Loucy (cell line): ENCODE measurements around the gene PTCH1.

Experiments used
- H2AFZ ChIP-seq: fragments of 200-600 bp; sonication (generic); 2 replicates; pipeline ENCODE4 v1.6.0; 2016; ENCODE audit warnings: antibody characterized with exemption, mild to moderate bottlenecking, low read length, moderate library complexity
- H3F3A ChIP-seq: fragments of 200-600 bp; 2 replicates; pipeline ENCODE4 v1.6.0; 2016; ENCODE audit warnings: antibody characterized with exemption, low read depth, mild to moderate bottlenecking
- H3K27me3 ChIP-seq: fragments of 200-600 bp; sonication (generic); 2 replicates; pipeline ENCODE4 v1.6.1; 2014; ENCODE audit warnings: low read length, mild to moderate bottlenecking; ENCODE audit not compliant: insufficient read depth, poor library complexity, severe bottlenecking
- H3K36me3 ChIP-seq: fragments of 200-600 bp; sonication (generic); 2 replicates; pipeline ENCODE4 v1.6.1; 2016; ENCODE audit warnings: low read length; ENCODE audit not compliant: insufficient read depth
- H3K4me1 ChIP-seq: fragments of 200-600 bp; sonication (generic); 2 replicates; pipeline ENCODE4 v1.5.1; 2014; ENCODE audit warnings: low read length, mild to moderate bottlenecking; ENCODE audit not compliant: insufficient read depth, poor library complexity, severe bottlenecking
- H3K4me2 ChIP-seq: fragments of 200-600 bp; sonication (generic); 2 replicates; pipeline ENCODE4 v1.6.0; 2014; ENCODE audit warnings: antibody characterized with exemption, low read length, low read depth, mild to moderate bottlenecking; ENCODE audit not compliant: poor library complexity, severe bottlenecking
- H3K4me3 ChIP-seq: fragments of 200-600 bp; sonication (generic); 2 replicates; pipeline ENCODE4 v1.5.1; 2014; ENCODE audit warnings: low read length, mild to moderate bottlenecking, mixed read lengths; ENCODE audit not compliant: poor library complexity, severe bottlenecking
- H3K79me2 ChIP-seq: fragments of 200-600 bp; sonication (generic); 2 replicates; pipeline ENCODE4 v1.6.1; 2014; ENCODE audit warnings: low read length; ENCODE audit not compliant: insufficient read depth
- H3K9ac ChIP-seq: fragments of 200-600 bp; sonication (generic); 2 replicates; pipeline ENCODE4 v1.6.0; 2014; ENCODE audit warnings: mild to moderate bottlenecking, low read depth, low read length, moderate library complexity; ENCODE audit not compliant: poor library complexity, severe bottlenecking
- H3K9me2 ChIP-seq: fragments of 200-600 bp; sonication (generic); replicated peaks from 2 replicates; pipeline ENCODE4 v1.6.1; 2016; ENCODE audit warnings: low read depth, low read length, mixed read lengths
- H3K9me3 ChIP-seq: fragments of 200-600 bp; sonication (generic); 2 replicates; pipeline ENCODE4 v1.6.1; 2014; ENCODE audit warnings: mild to moderate bottlenecking, antibody characterized with exemption, low read length, low read depth; ENCODE audit not compliant: insufficient read depth
- H4K20me1 ChIP-seq: fragments of 200-600 bp; sonication (generic); 2 replicates; pipeline ENCODE4 v1.6.0; 2014; ENCODE audit warnings: antibody characterized with exemption, low read length, mild to moderate bottlenecking; ENCODE audit not compliant: insufficient read depth, poor library complexity, severe bottlenecking
- EZH2phosphoT487 ChIP-seq: fragments of 200-600 bp; IDR thresholded peaks from 2 replicates; pipeline ENCODE4 v1.6.1; 2018; ENCODE audit warnings: antibody characterized with exemption, mild to moderate bottlenecking, moderate library complexity, borderline replicate concordance
- TF ChIP-seq, protein P1 (sequence below): fragments of 200-600 bp; sonication (generic); conservative IDR thresholded peaks from 2 replicates; pipeline ENCODE4 v1.5.1; 2014; ENCODE audit warnings: mild to moderate bottlenecking, antibody characterized with exemption, low read length

PTCH1 gene

DNA sequence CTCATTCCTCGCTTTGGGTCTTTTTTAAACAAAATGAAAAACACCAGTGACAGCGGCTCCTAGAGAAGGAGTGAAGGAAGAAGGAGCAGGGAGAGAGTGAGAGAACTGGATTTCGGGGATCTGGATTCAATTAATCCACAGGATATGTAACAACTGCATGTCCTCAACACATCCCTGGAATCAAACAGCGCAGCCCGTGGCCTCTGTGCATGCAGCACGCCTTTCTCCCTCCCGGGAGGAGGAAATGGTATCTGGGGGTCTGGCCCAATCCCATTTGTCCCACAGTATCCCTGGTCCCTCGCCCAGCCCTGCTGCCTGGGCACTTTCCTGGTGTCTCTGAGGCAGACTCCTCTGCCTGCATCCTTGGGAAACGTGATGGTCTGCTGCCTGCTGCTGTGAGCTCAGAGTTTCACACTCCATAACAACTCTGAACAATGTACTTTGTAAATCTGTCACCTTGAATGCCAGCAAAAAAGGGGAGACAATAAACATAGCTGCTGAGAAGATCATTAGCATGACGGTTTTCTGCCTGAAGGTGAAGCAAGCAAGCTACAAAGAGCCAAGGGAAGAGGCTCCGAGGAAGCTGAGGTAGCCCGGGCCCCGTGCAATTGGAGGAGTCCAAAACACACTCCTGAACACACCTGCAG lies 56.1 kb downstream of the PTCH1 start:
- no peaks in the 10 kb centered on the region for H3K9me3 ChIP-seq
- no peaks in the 10 kb centered on the region for H3K27me3 ChIP-seq
- TF ChIP-seq, protein P1, sequence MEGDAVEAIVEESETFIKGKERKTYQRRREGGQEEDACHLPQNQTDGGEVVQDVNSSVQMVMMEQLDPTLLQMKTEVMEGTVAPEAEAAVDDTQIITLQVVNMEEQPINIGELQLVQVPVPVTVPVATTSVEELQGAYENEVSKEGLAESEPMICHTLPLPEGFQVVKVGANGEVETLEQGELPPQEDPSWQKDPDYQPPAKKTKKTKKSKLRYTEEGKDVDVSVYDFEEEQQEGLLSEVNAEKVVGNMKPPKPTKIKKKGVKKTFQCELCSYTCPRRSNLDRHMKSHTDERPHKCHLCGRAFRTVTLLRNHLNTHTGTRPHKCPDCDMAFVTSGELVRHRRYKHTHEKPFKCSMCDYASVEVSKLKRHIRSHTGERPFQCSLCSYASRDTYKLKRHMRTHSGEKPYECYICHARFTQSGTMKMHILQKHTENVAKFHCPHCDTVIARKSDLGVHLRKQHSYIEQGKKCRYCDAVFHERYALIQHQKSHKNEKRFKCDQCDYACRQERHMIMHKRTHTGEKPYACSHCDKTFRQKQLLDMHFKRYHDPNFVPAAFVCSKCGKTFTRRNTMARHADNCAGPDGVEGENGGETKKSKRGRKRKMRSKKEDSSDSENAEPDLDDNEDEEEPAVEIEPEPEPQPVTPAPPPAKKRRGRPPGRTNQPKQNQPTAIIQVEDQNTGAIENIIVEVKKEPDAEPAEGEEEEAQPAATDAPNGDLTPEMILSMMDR = no peak
- TF ChIP-seq EZH2phosphoT487 = no peak
- H3K9me2 ChIP-seq = no peaks in the 10 kb centered on the region
- no peaks in the 10 kb centered on the region for H4K20me1 ChIP-seq
- H3F3A ChIP-seq = no peaks in the 10 kb centered on the region
- no peak overlapping the region for H2AFZ ChIP-seq
- H3K36me3 ChIP-seq = no peaks in the 10 kb centered on the region
- no peak overlapping the region for H3K9ac ChIP-seq
- H3K4me3 ChIP-seq = no peak overlapping the region
- no peaks in the 10 kb centered on the region for H3K79me2 ChIP-seq
- peaks cover 74% of the 10 kb centered on the region for H3K4me1 ChIP-seq
- peak overlapping the region; percentile 66 for H3K4me2 ChIP-seq

DNA sequence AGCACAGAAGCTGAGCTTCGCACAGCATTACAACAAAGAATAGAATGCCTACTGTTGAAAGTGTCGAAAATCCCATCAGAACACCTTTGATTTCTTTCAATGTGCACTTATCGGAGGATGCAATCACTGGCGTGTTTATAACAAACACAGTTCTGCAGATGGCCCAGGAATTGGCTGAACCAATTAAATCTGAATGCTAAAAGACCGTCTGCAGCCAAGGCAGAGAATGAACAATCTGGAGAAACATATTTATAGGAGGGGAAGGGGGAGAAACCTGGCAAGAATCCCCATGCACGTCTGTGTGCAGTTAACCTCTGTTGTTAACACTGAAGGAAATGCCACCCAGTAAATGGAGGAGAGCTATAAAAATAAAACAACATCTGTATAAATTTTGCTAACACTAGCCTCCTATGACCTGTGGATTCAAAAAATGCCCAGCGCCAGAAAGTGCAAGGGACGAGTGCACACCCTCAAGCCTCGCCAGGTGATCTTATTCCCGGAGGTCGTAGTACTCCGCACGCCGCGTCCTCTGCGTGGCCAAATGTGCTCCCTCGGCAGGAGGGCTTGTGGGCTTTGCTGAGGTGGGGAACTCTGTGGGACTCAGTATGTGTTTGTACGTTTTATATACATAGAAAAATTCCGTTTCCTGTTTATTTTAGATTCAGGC lies 56.8 kb downstream of the PTCH1 start:
- no peak overlapping the region for H2AFZ ChIP-seq
- TF ChIP-seq, protein P1 = no peak
- no peak for TF ChIP-seq EZH2phosphoT487
- no peak overlapping the region for H3K9ac ChIP-seq
- no peaks in the 10 kb centered on the region for H3K9me3 ChIP-seq
- H3K4me2 ChIP-seq = peak overlapping the region; percentile 66
- no peak overlapping the region for H3K4me3 ChIP-seq
- no peaks in the 10 kb centered on the region for H3K9me2 ChIP-seq
- no peaks in the 10 kb centered on the region for H3K36me3 ChIP-seq
- no peaks in the 10 kb centered on the region for H4K20me1 ChIP-seq
- H3K79me2 ChIP-seq = no peaks in the 10 kb centered on the region
- H3K4me1 ChIP-seq = peaks cover 67% of the 10 kb centered on the region
- H3F3A ChIP-seq = no peaks in the 10 kb centered on the region
- no peaks in the 10 kb centered on the region for H3K27me3 ChIP-seq

DNA sequence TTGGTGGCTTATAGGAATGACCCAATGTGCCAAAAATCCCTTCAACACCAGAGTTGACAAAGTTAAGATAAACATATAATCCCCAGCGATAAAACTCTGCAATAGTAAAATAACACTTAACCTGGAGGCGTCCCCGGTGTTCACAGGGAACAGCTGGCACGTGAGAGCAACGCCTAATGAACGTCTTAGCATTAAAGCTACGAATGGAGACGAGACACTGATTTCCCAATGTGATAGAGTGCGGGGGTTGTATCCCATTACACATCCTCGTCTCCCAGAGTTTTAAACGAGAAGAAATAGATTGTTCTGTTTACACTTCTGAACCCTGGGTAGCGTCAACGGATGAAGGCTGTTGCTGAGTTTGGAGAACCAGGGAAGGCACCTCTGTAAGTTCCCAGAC lies 57.6 kb downstream of the PTCH1 start:
- H2AFZ ChIP-seq = no peak overlapping the region
- H3K27me3 ChIP-seq = no peaks in the 10 kb centered on the region
- no peak overlapping the region for H3K4me3 ChIP-seq
- H3K9me2 ChIP-seq = no peaks in the 10 kb centered on the region
- no peaks in the 10 kb centered on the region for H4K20me1 ChIP-seq
- no peaks in the 10 kb centered on the region for H3K36me3 ChIP-seq
- no peaks in the 10 kb centered on the region for H3K9me3 ChIP-seq
- TF ChIP-seq, protein P1 = no peak
- no peak for TF ChIP-seq EZH2phosphoT487
- no peaks in the 10 kb centered on the region for H3F3A ChIP-seq
- H3K9ac ChIP-seq = no peak overlapping the region
- H3K4me2 ChIP-seq = peak overlapping the region; percentile 66
- no peaks in the 10 kb centered on the region for H3K79me2 ChIP-seq
- peaks cover 59% of the 10 kb centered on the region for H3K4me1 ChIP-seq
